Measurements from ENCODE around the gene KHNYN.

Gene KHNYN

DNA sequence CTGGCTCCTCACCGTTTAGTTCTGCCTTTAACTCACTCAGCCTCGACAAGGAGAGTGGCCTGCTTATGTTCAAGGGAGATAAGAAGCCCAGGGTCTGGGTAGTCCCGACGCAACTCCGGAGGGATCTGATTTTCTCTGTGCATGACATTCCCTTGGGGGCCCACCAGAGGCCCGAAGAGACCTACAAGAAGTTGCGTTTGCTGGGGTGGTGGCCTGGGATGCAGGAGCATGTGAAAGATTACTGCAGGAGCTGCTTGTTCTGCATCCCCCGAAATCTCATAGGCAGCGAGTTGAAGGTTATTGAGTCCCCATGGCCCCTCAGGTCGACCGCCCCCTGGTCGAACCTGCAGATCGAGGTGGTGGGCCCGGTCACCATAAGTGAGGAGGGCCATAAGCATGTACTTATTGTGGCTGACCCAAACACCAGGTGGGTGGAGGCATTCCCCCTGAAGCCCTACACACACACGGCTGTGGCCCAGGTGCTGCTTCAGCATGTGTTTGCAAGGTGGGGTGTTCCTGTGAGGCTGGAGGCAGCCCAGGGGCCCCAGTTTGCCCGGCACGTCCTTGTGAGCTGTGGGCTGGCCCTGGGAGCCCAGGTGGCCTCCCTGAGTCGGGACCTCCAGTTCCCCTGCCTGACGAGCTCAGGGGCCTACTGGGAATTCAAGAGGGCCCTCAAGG is 13.4 kb upstream of the KHNYN start:
- intact Hi-C loops (cut with DNase I) = no loop called here

GRCh38 chr14:24416932-24417619 is 12.7 kb upstream of the KHNYN start:
- intact Hi-C loops (cut with DNase I) = no loop called here
- peak in 3 of 42 donors; percentile 1 to 25 (median 22) for DNase-seq

More for the DNA sequence above, 13.4 kb upstream of the KHNYN start:
- DNase-seq = peak in 1 of 42 donors; percentile 2

DNA sequence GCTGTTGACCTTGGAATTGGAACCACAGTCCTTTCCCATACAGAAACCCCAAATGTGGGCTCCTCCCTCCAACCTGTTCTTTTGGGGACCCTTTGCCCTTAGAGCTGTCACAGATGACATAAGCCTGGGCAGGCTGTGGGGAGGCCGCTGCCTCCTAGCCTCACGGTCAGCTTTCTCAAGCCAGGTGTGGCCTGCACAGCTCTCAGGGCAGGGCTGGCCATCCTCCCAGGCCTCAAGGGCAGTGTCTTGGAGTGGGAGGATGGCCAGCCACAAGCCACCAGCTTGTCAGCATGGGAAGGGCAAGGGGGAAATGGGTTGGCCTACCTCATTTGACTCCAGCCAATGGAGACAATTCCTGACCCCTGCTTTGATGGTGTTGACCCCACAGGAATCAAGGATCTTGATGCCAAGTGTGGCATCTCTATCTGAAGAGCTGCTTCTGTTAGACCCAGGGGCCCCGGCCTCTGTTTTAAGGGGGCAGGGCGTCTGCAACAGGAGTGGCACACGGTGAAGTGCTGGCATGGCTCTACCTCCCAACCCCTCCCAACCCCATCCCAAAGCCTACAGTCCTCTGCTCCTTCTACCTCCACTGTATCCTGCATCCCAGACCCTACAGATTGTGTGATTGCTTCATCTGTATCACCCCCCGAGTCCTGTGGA is 11.8 kb upstream of the KHNYN start:
- intact Hi-C loops (cut with DNase I) = no loop called here
- peak in 4 of 42 donors; percentile 5 to 19 (median 10) for DNase-seq

DNA sequence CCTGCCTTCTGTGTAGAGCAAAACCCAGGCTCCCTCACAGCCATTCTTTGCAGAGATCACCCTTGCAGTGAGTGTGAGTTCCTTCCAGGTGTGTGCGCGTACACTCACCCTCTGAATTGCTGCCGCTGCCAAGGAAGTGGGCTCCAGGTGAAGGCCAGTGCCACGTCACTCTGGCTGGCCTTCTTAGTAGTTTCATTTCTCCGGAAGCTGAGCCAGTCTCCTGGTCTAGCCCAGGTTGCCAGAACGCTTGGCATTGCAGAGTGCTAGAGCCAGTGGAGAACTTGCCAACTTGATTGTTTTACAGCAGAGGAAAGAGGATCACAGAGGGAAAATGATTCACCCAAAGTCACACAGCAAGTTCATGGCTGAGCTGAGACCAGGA is 11.3 kb upstream of the KHNYN start:
- DNase-seq = peak in 3 of 42 donors; percentile 2 to 22 (median 15)
- intact Hi-C loops (cut with DNase I) = no loop called here

DNA sequence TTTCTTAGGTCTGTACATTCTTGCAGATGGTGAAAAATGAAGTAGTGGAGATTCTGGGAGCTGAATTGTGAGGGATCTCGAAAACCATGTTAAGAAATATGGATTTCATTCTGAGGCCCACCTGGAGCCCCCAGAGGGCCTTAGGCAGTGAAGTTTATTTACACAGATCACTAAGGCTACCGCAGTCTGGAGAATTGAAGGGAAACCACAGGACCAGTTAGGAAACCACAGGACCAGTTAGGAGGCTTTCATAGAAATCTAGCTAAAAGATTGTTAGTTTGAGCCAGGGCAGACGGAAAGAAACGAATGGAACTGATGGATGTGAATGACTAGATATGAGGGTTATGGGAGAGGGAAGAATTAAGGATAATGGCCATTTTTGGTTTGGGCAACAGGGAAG is 7.5 kb upstream of the KHNYN start:
- intact Hi-C loops (cut with DNase I) = no loop called here
- no peak for DNase-seq

DNA sequence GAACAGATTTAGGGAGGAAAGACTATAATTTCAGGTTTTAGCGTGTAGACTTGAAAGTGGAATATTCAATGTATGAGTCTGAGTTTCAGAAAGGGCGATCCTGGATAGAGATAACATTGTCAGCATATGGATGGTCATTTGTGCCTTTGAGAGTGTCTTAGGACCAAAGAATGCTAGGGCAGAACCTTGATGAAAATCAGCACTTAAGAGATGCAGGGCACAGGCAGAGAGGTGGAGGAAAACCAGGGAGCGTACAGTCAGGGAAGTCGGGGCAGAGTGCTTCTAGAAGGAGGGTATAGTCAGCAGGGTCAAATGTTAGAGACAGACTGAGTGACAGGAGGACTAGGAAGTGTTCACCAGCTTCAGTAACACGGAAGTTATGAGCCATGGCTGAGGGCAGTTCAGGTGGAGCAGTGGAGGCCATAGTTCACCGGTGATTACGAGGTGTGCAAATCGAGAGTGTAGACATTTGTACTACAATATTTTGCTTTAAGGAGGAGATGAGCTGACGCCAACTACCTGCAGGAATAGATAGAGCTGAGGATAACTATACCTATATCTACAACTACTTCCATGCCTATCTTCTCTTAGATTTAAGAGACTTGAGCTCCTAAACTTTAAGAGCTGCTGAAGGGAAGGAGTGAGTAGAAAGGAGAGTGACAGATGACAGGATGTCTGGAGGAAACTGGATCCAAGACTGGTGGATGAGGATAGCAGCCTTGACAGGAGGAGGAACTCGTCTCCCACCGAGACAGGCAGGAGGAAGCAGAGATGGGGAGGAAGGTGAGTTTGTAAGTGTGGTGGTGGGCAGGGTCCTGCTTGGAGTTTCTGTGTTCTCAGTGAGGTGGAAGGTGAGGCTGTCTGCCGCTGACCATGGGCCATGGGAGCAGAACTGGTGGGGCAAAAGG is 6.8 kb upstream of the KHNYN start:
- intact Hi-C loops (cut with DNase I) = no loop called here

DNA sequence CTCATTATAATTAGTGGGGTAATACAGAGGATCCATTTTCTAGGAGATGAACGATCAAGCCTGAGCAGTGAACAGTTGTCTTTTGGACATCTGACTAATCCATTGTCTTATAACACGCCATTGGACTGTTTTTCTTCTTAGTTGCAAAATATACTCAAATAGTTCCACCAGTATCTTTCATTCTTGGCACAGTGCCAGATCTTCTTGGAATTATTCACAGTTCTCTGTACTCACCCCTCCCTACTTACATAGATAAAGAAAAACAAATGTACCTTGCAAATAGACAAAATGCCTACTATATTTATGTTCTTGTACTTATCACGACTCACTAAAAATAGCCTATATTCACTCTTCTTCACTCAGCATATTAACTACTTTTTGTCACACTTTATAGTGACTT is 4.0 kb upstream of the KHNYN start:
- DNase-seq = peak in 1 of 42 donors; percentile 17
- intact Hi-C loops (cut with DNase I) = no loop called here

More for the DNA sequence above, 6.8 kb upstream of the KHNYN start:
- DNase-seq = peak in 2 of 42 donors; percentile 0 to 11

- peak in 1 of 42 donors; percentile 21 for DNase-seq
- intact Hi-C loops (cut with DNase I) = no loop called here
Observed at GRCh38 chr14:24426150-24426911, 3.4 kb upstream of the KHNYN start.

DNA sequence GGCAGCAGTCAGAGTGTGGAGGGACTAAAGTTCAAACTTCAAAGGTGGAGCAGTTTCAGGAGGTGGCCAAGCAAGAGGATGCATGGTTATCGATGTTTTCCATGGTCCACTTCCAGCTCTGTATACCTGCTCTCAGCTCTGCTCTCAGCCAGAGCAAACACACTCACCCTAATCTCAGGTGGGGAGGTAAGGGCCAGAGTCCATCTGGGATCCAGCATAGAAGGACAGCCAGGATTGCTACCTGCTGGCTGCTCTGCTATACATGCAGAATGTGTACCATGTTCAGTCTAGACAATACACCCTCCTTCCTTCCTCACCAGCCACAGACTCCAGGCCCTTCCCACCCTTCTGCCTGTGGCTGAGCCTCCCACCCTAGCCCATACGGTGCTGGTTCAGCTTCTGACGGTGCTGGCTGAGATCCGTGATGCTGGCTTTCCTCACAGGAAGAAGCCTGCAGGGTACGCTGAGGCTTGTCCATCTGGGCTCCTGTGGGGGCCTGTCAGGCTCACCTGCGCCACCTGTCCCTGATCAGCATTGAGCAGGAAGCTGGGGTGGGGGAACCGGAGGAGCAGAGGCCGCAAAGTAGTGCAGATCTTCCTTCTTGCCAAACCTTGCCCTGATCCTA is 2.7 kb upstream of the KHNYN start:
- intact Hi-C loops (cut with DNase I) = no loop called here

DNA sequence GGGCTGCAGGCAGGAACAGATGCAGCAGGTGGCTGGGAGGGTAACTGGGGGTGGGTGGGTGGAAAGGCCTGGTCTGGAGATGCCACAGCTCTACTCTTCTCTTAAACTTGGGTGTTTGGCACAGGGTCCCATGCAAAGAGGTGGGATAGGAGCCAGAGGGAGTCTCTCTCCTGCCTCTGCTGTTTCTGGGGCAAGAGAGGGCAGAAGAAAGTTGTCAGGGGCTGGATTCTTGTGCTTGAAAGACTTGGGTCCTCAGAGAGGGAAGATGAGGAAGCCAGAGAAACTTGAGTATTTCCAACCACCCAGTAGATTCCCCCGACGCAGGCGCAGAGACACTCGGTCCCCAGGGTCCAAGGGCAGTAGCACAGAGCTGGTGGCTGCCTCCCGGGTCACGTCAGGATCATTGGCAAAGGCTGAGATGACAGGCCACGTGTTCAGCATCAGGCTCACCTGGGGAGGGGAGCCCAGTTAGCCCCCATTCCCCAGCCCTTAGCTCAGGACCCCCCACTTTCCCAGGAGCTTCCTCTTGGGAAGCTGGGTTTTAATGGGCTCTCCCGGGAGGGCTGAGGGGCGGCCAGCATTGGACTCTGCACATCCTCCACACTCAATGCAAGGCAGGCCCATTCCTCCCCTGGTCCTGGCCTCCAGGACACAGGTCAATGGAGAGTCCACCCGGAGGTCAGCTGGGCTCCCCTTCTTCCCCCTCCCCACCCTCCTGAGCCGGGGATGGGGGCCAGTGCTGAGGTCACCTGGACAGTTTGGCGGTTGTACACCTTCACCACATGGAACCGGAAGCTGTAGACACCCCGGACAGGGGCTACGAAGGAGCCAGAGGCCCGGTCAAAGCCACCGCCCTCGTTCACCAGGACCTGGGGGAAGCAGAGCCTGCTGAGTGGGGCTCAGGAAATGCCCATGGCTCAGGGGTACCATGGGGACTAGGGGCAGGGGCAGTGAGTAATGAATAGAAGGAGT is 1.9 kb upstream of the KHNYN start:
- DNase-seq = peak in 1 of 42 donors; percentile 36
- intact Hi-C loops (cut with DNase I) = no loop called here

More for the DNA sequence above, 2.7 kb upstream of the KHNYN start:
- peak in 1 of 42 donors; percentile 32 for DNase-seq

DNA sequence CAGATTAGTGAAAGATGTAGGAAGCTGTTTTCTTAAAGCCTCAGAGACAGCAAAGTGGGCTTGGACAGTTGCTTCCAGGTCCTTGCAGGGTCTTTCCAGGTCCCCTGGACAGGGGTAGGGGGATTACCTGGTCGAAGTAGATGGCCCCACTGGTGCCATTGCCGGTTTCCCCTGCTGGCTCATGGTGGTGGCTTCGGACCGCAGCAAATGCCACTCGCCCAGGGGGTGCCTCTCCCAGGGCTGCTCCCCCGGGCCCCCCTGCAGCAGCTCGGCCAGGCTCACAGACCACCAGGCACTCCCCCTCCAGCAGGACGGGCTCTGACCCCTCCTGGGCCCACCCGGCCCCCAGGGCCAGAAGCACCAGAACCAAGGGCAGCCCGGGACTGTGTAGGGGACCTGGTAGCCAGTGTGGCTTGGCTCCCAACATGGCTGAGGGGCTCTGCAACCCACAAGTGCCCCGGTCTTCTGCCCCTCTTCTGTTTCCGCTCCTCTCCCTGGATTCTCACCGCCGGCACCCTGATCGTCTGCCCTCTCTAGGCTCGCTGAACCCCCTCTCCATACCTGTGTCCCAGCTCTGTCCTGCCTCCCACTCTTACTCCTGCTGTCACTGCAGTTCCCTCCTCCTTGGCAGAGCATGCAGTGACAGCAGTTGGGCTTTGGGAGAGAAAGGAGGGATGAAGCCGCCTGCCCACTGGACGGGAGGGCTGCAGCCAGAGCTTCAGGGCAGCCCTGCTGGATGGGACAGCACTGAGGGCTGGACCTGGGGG is 943 bp upstream of the KHNYN start:
- intact Hi-C loops (cut with DNase I) = no loop called here
- DNase-seq = no peak

GRCh38 chr14:24430143-24430681 is 458 bp downstream of the KHNYN start:
- peak in 35 of 42 donors; percentile 32 to 70 (median 51) for DNase-seq
- intact Hi-C loops (cut with DNase I) = no loop called here

GRCh38 chr14:24430682-24431568 is 1.2 kb downstream of the KHNYN start:
- intact Hi-C loops (cut with DNase I) = no loop called here
- DNase-seq = peak in 2 of 42 donors; percentile 26 to 39

DNA sequence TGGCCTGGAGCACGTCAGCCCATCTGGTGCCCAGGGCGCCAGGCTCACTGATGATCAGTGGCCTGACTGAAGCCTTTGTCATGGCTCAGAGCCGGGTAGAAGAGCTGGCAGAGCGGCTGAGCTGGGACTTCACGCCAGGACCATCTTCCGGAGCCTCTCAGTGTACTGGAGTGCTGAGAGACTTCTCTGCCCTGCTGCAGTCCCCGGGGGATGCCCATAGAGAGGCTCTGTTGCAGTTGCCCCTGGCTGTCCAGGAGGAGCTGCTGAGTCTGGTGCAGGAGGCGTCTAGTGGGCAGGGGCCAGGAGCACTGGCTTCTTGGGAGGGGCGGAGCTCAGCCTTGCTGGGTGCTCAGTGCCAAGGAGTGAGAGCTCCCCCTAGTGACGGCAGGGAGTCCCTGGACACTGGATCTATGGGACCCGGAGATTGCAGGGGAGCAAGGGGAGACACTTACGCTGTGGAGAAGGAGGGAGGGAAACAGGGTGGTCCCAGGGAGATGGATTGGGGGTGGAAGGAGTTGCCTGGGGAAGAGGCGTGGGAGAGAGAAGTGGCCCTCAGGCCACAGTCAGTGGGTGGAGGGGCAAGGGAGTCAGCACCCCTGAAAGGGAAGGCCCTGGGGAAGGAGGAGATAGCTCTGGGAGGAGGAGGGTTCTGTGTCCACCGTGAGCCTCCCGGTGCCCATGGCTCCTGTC is 2.0 kb downstream of the KHNYN start:
- intact Hi-C loops (cut with DNase I) = no loop called here
- peak; percentile 69 to 93 (median 84) for DNase-seq
